Measurements from ENCODE around the gene KLK11. TPM values are rescaled to one million over a fixed set of nuclear protein-coding genes. Genes with fewer than 3 reads are reported as not detected.

Gene KLK11
- total and polyA plus RNA-seq, 2 of the 8 experiments (the other 6 are each of a cell fraction or from before 2014, with no cell fraction given) = 0.45 TPM; not detected in 1

DNA sequence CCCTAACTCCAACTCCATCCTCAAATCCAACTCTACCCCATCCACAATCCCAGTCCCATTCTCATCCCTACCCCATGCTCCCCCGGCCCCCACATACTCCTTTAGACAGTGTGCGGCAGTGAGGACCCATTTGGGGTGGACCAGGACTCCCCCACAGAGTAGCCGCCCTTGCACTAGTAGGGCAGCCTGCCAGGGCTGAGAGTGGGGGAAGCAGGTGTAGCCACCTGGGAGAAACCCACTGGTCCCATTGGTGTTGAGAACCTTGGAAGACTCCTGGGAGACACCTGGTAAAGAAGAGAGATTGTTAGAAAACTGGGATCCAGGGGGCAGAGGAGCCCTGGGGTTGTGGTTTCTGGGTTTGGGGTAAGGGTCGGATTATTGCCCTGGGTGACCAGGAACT is 33.9 kb upstream of the KLK11 start:
- WGBS, 2 experiments (ENCODE audit: extremely low coverage in 1 of 2, insufficient coverage in 1 of 2, insufficient read length in 1 of 2, insufficient replicate concordance in 2 of 2, low coverage in 1 of 2, low lambda C conversion rate in 2 of 2, missing lambda C conversion rate in 1 of 2) = 66% methylated on average over 4 of the region's 4 CpGs; no CpG with 5 or more reads in 1 of the 2 experiments
- DNase-seq (ENCODE audit: low read depth in 1 of 2, low spot score in 2 of 2) (no peak), FAIRE-seq (no peak)
- no peak overlapping the region for H3K27ac ChIP-seq (ENCODE audit: low read depth, low read length)
- no peak overlapping the region for H3K18ac ChIP-seq (ENCODE audit: extremely low read depth, low read length)
- H3K14ac ChIP-seq (ENCODE audit: insufficient read length) = no peak overlapping the region
- H3K79me2 ChIP-seq (ENCODE audit: control insufficient read depth in 1 of 2, insufficient read depth in 2 of 2, low read length in 2 of 2) = no peaks in the 10 kb centered on the region
- H3K23ac ChIP-seq (ENCODE audit: insufficient read length) = no peak overlapping the region
- no peak overlapping the region for H2BK5ac ChIP-seq (ENCODE audit: low read depth, low read length)
- H4K5ac ChIP-seq (ENCODE audit: insufficient read length, low read depth, low read length) = no peak overlapping the region
- H2BK20ac ChIP-seq (ENCODE audit: low read length) = no peak overlapping the region
- no peaks in the 10 kb centered on the region for H3K79me1 ChIP-seq (ENCODE audit: low read depth, low read length)
- H2AFZ ChIP-seq (ENCODE audit: low read length) = no peak overlapping the region
- H3K27me3 ChIP-seq (replicated peaks in 1 of 4; ENCODE audit: control insufficient read depth in 3 of 4, extremely low read depth in 1 of 4, insufficient read depth in 3 of 4, low read length in 3 of 4) = no peaks in the 10 kb centered on the region; a peak in 1 of 7 replicates
- no peak overlapping the region for H3K4ac ChIP-seq (replicated peaks; ENCODE audit: insufficient read length, low read depth, low read length)
- H4K20me1 ChIP-seq (replicated peaks in 1 of 2; ENCODE audit: control insufficient read depth in 1 of 2, insufficient read depth in 2 of 2, low read length in 2 of 2) = no peaks in the 10 kb centered on the region
- ChIA-PET CTCF (ENCODE audit: partially characterized antibody) (no interaction called here), POLR2A (ENCODE audit: partially characterized antibody) (no interaction called here)
- H3K4me2 ChIP-seq (ENCODE audit: insufficient read depth in 1 of 2, low read depth in 2 of 2, low read length in 2 of 2) = no peak overlapping the region
- no peak overlapping the region for H2BK12ac ChIP-seq (ENCODE audit: low read depth, low read length)
- no peak overlapping the region for H4K91ac ChIP-seq (replicated peaks; ENCODE audit: insufficient read length, low read length)
- no peak overlapping the region for H4K8ac ChIP-seq (ENCODE audit: extremely low read depth, insufficient read depth, low read length)
- peaks cover 13% of the 10 kb centered on the region; the same call in 1 of the 2 replicates for H3K23me2 ChIP-seq (ENCODE audit: low read depth, low read length)
- H3K9me3 ChIP-seq (ENCODE audit: insufficient read depth in 2 of 2, low read depth in 1 of 2, low read length in 1 of 2) = no peaks in the 10 kb centered on the region
- H3K4me3 ChIP-seq (ENCODE audit: extremely low read depth in 1 of 4, insufficient read depth in 2 of 4, low read depth in 3 of 4, low read length in 4 of 4) = no peak overlapping the region
- H2BK120ac ChIP-seq (replicated peaks; ENCODE audit: low read depth, low read length) = no peak overlapping the region
- H2BK15ac ChIP-seq (ENCODE audit: low read length) = no peak overlapping the region
- H2AK5ac ChIP-seq (ENCODE audit: low read depth, low read length) = no peak overlapping the region
- H3K4me1 ChIP-seq (replicated peaks in 1 of 4; ENCODE audit: control insufficient read depth in 3 of 4, insufficient read depth in 4 of 4, low read length in 3 of 4) = peaks cover 0 to under 1% (median 0%) of the 10 kb centered on the region in 4 experiments; a peak in 2 of 7 replicates
- no peak overlapping the region for H3K9ac ChIP-seq (replicated peaks in 1 of 4; ENCODE audit: extremely low read depth in 1 of 4, low read depth in 3 of 4, low read length in 3 of 4)
- no peak overlapping the region for H3K56ac ChIP-seq (replicated peaks; ENCODE audit: insufficient read length, low read depth, low read length)
- no peaks in the 10 kb centered on the region for H3K36me3 ChIP-seq (ENCODE audit: control insufficient read depth in 2 of 4, insufficient read depth in 4 of 4, low read length in 3 of 4)

Measured in H1 (cell line).